Epidermal melanocyte (primary cell): ENCODE data around the gene TMEM223.
"Not testable (repeated sequence)": the region's sequence is repeated elsewhere in the genome, so short reads cannot be mapped to it uniquely, and the experiment has no call there.

ENCODE experiments used
- DNase-seq: peaks from one replicate; pipeline ENCODE4 v3.0.0; 2011; ENCODE audit warnings: low spot score; ENCODE audit not compliant: insufficient read length

The TMEM223 gene

GRCh38 chr11:62791501-62792201 lies at the start of gene TMEM223:
Gene TMEM223, minus strand, starts transcription at chr11:62792006. Its CDS starts 12 bp downstream, at chr11:62791994.
- DNase-seq: peak; percentile 88

- not testable (repeated sequence) for DNase-seq
Measured at GRCh38 chr11:62840721-62841360, 49.0 kb upstream of the TMEM223 start.

- DNase-seq: peak; percentile 91
Measured at GRCh38 chr11:62839050-62839945, 47.5 kb upstream of the TMEM223 start, which contains the start of gene WDR74. Gene WDR74, minus strand, starts transcription at chr11:62839590. Its CDS starts 20 bp downstream, at chr11:62839570.

- DNase-seq: no peak
Measured at GRCh38 chr11:62835336-62835735, 43.5 kb upstream of the TMEM223 start.

- no peak for DNase-seq
Measured at GRCh38 chr11:62832336-62833234, 40.8 kb upstream of the TMEM223 start, which contains the start of gene TEX54. Gene TEX54, minus strand, starts transcription at chr11:62832841.

- peak; percentile 94 for DNase-seq
Measured at GRCh38 chr11:62831520-62832335, 39.9 kb upstream of the TMEM223 start, which contains the start of gene STX5. Gene STX5, minus strand, starts transcription at chr11:62832051. Its CDS starts 808 bp downstream, at chr11:62831243.

GRCh38 chr11:62830904-62831519 lies 39.2 kb upstream of the TMEM223 start:
- DNase-seq: no peak

GRCh38 chr11:62828130-62828529 lies 36.3 kb upstream of the TMEM223 start:
- not testable (repeated sequence) for DNase-seq

GRCh38 chr11:62823677-62824076 lies 31.9 kb upstream of the TMEM223 start:
- DNase-seq: no peak

- DNase-seq: no peak
Measured at GRCh38 chr11:62817129-62817528, 25.3 kb upstream of the TMEM223 start.

GRCh38 chr11:62816557-62816956 lies 24.8 kb upstream of the TMEM223 start:
- DNase-seq: no peak

- no peak for DNase-seq
Measured at GRCh38 chr11:62811659-62812058, 19.9 kb upstream of the TMEM223 start.

GRCh38 chr11:62810748-62811147 lies 18.9 kb upstream of the TMEM223 start:
- DNase-seq: no peak

- no peak for DNase-seq
Measured at GRCh38 chr11:62806611-62807121, 14.9 kb upstream of the TMEM223 start.

GRCh38 chr11:62805961-62806441 lies 14.2 kb upstream of the TMEM223 start:
- DNase-seq: no peak

GRCh38 chr11:62805076-62805892 lies 13.5 kb upstream of the TMEM223 start, which contains the start of gene NXF1:
Gene NXF1, minus strand, starts transcription at chr11:62805440. Its CDS starts 84 bp downstream, at chr11:62805356.
- DNase-seq: peak; percentile 91

- no peak for DNase-seq
Measured at GRCh38 chr11:62804310-62805075, 12.7 kb upstream of the TMEM223 start.
